ENCODE data around the gene GUCA1C. TPM values are rescaled to one million over a fixed set of nuclear protein-coding genes. Genes with fewer than 3 reads are reported as not detected.

The GUCA1C gene
- total RNA-seq, 6 experiments from 2014 or later = not detected

- Mint-ChIP-seq H3K27me3 (ENCODE audit: insufficient read depth) (no peaks in the 10 kb centered on the region; the same call in 1 of the 2 replicates), H3K4me1 (ENCODE audit: low read depth) (no peaks in the 10 kb centered on the region), H3K9me3 (no peaks in the 10 kb centered on the region), H3K36me3 (ENCODE audit: low read depth) (no peaks in the 10 kb centered on the region), H3K4me3 (no peak overlapping the region), H3K27ac (no peak overlapping the region)
- no peak for TF ChIP-seq CTCF (IDR thresholded peaks at IDR 0.05)
- no peak for DNase-seq
Measured at GRCh38 chr3:108953210-108953609, 469 bp downstream of the GUCA1C start.

DNA sequence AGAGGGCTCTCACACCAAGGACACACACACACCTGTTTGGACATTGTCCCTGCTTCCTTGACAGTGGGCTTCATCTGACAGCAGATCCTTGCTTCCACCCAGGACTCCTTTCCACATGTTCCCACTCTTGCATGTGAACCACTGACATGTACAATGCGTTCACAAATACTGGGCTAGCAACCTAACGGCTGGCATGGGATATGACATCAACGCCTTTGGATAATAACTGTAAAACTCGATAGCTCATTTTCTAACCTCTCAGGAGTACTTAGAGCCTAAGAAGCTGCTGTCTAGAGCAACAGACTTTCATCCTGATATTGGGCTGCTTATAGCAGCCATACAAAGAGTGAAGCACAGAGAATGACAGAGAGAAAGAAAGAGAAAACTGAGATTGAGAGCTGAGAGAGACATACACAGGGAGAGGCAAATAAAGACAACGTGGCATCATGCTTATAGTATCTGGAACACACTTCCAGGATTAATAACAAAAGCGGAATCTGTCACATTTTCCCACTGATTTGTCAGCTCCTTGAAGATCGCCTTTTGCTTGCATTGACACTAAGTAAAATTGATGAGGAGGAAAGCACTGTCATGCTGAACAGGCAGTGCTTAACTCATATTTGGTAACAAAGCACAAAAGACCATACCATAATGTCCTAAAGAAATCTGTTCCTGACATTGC, 1.7 kb downstream of the GUCA1C start:
- Mint-ChIP-seq H3K27ac (no peak overlapping the region), H3K36me3 (ENCODE audit: low read depth) (no peaks in the 10 kb centered on the region), H3K4me1 (ENCODE audit: low read depth) (no peaks in the 10 kb centered on the region)

DNA sequence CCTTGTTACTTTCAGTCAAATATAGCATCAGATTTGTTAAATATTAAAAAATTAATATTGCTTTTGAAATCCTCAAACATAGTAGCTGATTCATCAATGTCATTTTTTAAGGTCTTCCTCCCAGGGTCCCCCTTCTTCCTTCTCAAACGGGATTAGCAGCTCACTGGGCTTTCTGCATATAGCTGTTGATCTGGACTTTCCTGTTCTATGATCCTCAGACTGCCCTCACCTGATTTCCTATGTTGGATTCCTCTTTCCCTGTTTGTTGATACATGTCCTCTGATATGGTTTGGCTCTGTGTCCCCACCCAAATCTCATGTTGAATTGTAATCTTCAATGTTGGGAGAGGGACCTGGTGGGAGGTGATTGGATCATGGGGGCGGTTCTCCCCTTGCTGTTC, 5.8 kb downstream of the GUCA1C start:
- Mint-ChIP-seq H3K27ac (no peak overlapping the region), H3K9me3 (no peaks in the 10 kb centered on the region), H3K27me3 (ENCODE audit: insufficient read depth) (no peaks in the 10 kb centered on the region; the same call in 1 of the 2 replicates), H3K36me3 (ENCODE audit: low read depth) (no peaks in the 10 kb centered on the region), H3K4me1 (ENCODE audit: low read depth) (peaks cover 8% of the 10 kb centered on the region; the same call in 1 of the 2 replicates), H3K4me3 (no peak overlapping the region)
- no peak for DNase-seq
- TF ChIP-seq CTCF (IDR thresholded peaks at IDR 0.05) = no peak

More for the DNA sequence above, 1.7 kb downstream of the GUCA1C start:
- no peak for TF ChIP-seq CTCF (IDR thresholded peaks at IDR 0.05)
- Mint-ChIP-seq H3K9me3 (no peaks in the 10 kb centered on the region), H3K4me3 (no peak overlapping the region), H3K27me3 (ENCODE audit: insufficient read depth) (no peaks in the 10 kb centered on the region; the same call in 1 of the 2 replicates)
- no peak for DNase-seq

DNA sequence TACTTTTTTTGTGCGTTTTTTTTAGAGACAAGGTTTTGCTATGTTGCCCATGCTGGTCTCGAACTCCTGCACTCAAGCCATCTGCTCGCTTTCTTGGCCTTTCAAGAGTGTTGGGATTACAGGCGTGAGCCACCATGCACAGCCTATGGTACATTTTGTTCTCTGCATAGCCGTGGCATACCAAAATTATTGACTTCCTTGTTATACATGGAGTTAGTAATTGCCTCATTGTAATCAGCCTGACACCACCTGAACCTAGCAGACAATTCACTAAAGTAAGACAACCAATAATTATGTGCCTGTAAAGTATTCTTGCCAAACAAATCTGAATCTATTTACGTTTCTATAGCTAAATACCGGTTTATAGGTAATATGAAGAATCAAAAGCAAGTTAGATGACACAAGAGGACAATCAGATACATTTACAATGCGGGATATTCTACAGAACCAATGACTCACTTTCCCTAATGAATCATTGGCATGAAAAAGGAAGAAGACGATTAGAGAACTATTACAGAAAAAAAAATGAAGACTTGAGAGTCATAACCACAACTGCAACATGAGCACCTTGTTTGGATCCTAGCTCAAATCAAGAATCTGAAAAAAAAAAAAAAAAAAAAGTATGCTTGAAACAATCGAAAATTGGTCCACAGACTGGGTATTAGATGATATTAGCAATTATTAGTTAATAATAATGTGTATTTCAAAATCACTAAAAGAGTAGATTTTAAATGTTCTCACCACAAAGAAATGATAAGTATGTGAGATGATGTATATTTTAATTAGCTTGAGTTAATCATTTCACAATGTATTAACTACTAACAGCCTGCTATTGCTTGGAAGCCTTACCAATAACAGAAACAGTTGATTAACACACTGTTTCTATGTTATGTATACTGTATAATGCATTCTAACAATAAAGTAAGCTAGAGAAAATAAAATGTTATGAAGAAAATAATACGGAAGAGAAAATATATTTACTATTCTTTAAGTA, 7.1 kb downstream of the GUCA1C start:
- H3K9me3 Mint-ChIP-seq = no peaks in the 10 kb centered on the region
- no peaks in the 10 kb centered on the region; the same call in 1 of the 2 replicates for H3K27me3 Mint-ChIP-seq (ENCODE audit: insufficient read depth)
- no peak for TF ChIP-seq CTCF (IDR thresholded peaks at IDR 0.05)
- DNase-seq = peak; percentile 7
- H3K4me3 Mint-ChIP-seq = no peak overlapping the region
- H3K27ac Mint-ChIP-seq = no peak overlapping the region
- no peaks in the 10 kb centered on the region for H3K36me3 Mint-ChIP-seq (ENCODE audit: low read depth)
- peaks cover 8% of the 10 kb centered on the region; the same call in 1 of the 2 replicates for H3K4me1 Mint-ChIP-seq (ENCODE audit: low read depth)

DNA sequence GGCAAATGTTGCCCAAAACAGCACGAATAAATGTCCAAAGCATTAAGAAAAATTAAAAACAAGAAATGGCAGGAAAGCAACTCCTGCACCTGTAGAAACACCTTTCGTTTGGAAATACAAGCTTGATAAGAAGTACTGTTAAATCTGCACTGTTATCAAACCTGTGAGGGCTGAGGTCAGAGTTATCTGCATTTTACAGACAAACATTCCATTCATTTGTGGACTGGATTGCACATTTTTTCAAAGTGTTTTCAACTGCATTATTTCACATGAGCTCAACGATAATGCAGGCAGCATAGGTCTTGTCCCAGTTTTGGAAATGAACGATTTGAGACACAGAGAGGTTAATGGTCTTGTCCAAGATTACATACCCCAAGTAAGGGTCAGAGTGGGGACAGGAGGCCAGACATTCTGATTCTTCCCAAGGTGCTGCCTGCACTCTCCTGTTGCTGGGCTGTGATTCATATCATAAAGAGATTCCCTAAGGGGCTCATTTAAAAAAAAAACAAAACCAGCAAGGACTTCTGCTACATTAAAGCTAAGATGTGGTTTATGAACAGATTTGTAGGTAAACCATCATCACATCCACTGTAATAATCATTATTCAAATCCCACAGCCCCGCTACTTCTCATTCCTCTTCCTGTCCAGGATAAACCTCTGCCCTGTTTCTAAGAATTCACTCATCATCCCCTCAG, 13.0 kb downstream of the GUCA1C start:
- peaks cover 3% of the 10 kb centered on the region for H3K9me3 Mint-ChIP-seq
- H3K4me3 Mint-ChIP-seq = no peak overlapping the region
- no peaks in the 10 kb centered on the region for H3K36me3 Mint-ChIP-seq (ENCODE audit: low read depth)
- H3K27ac Mint-ChIP-seq = no peak overlapping the region
- TF ChIP-seq CTCF (IDR thresholded peaks at IDR 0.05) = no peak
- H3K4me1 Mint-ChIP-seq (ENCODE audit: low read depth) = no peaks in the 10 kb centered on the region
- no peak for DNase-seq
- no peaks in the 10 kb centered on the region; the same call in 1 of the 2 replicates for H3K27me3 Mint-ChIP-seq (ENCODE audit: insufficient read depth)

Measured in HFFc6 (cell line).